PFSK-1 (cell line): ENCODE results near the gene CNGB1.

ENCODE experiments used
- FOXP2 ChIP-seq: optimal IDR thresholded peaks from 2 replicates; pipeline ENCODE3; 2011; ENCODE audit warnings: borderline replicate concordance, control low read depth, inconsistent platforms; ENCODE audit not compliant: insufficient read depth; ENCODE audit errors: extremely low read length, extremely low read depth
- POLR2AphosphoS5 ChIP-seq: IDR thresholded peaks from 2 replicates; pipeline ENCODE4 v1.6.1; 2012; ENCODE audit warnings: low read depth, mild to moderate bottlenecking, control low read depth, low read length, moderate library complexity
- SIN3A ChIP-seq: IDR thresholded peaks from 2 replicates; pipeline ENCODE4 v1.6.1; 2012; ENCODE audit warnings: mild to moderate bottlenecking, low read length, moderate library complexity, borderline replicate concordance; ENCODE audit not compliant: insufficient read depth
- TAF1 ChIP-seq: IDR thresholded peaks from 2 replicates; pipeline ENCODE4 v1.6.1; 2012; ENCODE audit warnings: low read length, control low read depth, borderline replicate concordance; ENCODE audit not compliant: insufficient read depth
- TF ChIP-seq, protein P1 (sequence below), 2 experiments: IDR thresholded peaks; 2 replicates each; pipeline versions ENCODE4 v1.6.1 to v1.8.0; 2011 to 2012; ENCODE audit warnings: low read depth in 2 of 2, low read length in 2 of 2, control low read depth in 1 of 2, inconsistent platforms in 1 of 2, mild to moderate bottlenecking in 1 of 2, moderate library complexity in 1 of 2; ENCODE audit not compliant: insufficient read depth in 1 of 2

Gene CNGB1

GRCh38 chr16:57984443-57985203 lies 13.7 kb upstream of the CNGB1 start:
- TF ChIP-seq SIN3A (no peak), POLR2AphosphoS5 (no peak; the same call in 1 of the 2 replicates), TAF1 (no peak), FOXP2 (peak; percentile 6)
- TF ChIP-seq, protein P1, sequence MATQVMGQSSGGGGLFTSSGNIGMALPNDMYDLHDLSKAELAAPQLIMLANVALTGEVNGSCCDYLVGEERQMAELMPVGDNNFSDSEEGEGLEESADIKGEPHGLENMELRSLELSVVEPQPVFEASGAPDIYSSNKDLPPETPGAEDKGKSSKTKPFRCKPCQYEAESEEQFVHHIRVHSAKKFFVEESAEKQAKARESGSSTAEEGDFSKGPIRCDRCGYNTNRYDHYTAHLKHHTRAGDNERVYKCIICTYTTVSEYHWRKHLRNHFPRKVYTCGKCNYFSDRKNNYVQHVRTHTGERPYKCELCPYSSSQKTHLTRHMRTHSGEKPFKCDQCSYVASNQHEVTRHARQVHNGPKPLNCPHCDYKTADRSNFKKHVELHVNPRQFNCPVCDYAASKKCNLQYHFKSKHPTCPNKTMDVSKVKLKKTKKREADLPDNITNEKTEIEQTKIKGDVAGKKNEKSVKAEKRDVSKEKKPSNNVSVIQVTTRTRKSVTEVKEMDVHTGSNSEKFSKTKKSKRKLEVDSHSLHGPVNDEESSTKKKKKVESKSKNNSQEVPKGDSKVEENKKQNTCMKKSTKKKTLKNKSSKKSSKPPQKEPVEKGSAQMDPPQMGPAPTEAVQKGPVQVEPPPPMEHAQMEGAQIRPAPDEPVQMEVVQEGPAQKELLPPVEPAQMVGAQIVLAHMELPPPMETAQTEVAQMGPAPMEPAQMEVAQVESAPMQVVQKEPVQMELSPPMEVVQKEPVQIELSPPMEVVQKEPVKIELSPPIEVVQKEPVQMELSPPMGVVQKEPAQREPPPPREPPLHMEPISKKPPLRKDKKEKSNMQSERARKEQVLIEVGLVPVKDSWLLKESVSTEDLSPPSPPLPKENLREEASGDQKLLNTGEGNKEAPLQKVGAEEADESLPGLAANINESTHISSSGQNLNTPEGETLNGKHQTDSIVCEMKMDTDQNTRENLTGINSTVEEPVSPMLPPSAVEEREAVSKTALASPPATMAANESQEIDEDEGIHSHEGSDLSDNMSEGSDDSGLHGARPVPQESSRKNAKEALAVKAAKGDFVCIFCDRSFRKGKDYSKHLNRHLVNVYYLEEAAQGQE (IDR thresholded peaks at IDR 0.05; ENCODE audit: insufficient read depth in 1 of 2, low read depth in 2 of 2, low read length in 2 of 2): no peak

DNA sequence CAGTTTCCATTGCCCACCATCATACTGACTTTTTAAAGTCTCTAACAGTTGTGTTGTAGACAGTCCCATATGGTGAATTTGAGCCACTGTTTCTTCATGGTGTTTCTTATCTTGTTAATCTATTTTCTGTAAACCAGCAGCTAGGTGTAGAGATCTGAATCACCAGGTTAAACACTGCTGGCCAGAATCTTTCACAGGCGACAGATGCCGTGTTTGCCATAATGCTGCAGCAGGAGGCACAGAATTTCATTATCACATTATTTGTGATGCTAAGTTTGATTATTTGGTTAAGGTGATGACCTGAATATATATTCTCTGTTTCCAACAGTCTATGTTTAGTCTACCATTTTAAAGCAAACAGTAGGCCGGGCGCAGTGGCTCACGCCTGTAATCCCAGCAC lies 11.5 kb upstream of the CNGB1 start:
- no peak for TF ChIP-seq SIN3A
- TF ChIP-seq, protein P1 (IDR thresholded peaks at IDR 0.05; ENCODE audit: insufficient read depth in 1 of 2, low read depth in 2 of 2, low read length in 2 of 2): no peak
- TF ChIP-seq FOXP2: no peak
- no peak for TF ChIP-seq TAF1
- no peak for TF ChIP-seq POLR2AphosphoS5

DNA sequence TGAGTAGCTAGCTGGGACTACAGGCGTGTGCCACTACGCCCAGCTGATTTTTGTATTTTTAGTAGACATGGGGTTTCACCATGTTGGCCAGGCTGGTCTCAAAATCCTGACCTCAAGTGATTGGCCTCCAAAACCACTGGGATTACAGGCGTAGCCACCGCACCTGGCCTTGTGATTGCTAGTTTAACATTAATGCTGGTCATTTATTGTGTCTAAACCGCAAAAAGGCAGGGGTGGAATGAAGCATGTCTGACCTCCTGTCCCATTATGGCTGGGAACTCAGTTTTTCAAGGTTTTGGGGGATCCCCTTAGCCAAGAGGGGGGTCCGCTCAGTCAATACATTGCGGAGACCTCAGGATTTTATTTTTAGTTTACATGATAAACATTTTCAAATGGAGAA lies 10.7 kb upstream of the CNGB1 start:
- TF ChIP-seq POLR2AphosphoS5 (no peak), SIN3A (no peak), FOXP2 (no peak), TAF1 (no peak)
- TF ChIP-seq, protein P1 (IDR thresholded peaks at IDR 0.05; ENCODE audit: insufficient read depth in 1 of 2, low read depth in 2 of 2, low read length in 2 of 2): no peak

- TF ChIP-seq SIN3A (no peak), FOXP2 (no peak), POLR2AphosphoS5 (no peak), TAF1 (no peak)
- TF ChIP-seq, protein P1 (IDR thresholded peaks at IDR 0.05; ENCODE audit: insufficient read depth in 1 of 2, low read depth in 2 of 2, low read length in 2 of 2): no peak
Measured at GRCh38 chr16:57979006-57979585, 8.2 kb upstream of the CNGB1 start.

DNA sequence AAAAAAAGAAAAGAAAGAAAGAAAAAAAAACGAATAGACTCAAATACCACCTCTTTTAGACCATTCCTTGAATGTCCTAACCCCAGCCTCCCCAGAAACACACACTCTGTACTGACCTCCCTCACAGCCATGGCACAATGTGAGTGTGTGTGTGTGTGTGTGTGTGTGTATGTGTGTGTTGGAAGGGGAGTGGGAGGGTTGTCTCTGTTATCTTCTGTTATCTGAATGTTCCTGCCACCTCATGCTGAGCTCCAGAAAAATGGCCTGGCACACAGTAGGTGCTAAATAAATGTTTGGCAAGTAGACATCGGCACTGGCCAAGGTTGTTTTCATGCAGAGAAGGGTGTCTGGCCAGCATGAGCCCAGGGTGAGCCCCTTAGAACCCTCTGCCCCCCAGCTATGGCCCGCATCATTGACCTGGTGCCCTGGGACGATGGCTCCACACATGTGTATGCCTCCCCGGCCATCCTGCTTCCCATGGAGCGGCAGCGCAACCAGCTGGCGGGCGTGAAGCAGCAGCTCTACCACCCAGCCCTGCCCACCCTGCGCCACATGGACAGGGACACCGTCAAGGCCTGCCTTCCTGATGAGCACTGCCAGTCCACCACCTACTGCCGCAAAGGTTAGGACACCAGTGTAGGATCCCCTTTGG lies 6.6 kb upstream of the CNGB1 start:
- TF ChIP-seq, protein P1 (IDR thresholded peaks at IDR 0.05; ENCODE audit: insufficient read depth in 1 of 2, low read depth in 2 of 2, low read length in 2 of 2): no peak
- TF ChIP-seq TAF1: no peak
- TF ChIP-seq FOXP2: no peak
- no peak for TF ChIP-seq SIN3A
- no peak for TF ChIP-seq POLR2AphosphoS5
